H1 (cell line): ENCODE measurements around the gene ZNF530. TPM values are rescaled to one million over a fixed set of nuclear protein-coding genes. Genes with fewer than 3 reads are reported as not detected.

Experiments used
- CTCF ChIA-PET: fragments of 300-600 bp; sonication (Branson Sonifier 250); formaldehyde crosslinking; loops from one replicate; lab custom pipeline; 2021; ENCODE audit not compliant: partially characterized antibody; lab: Charles Lee
- POLR2A ChIA-PET: fragments of 300-600 bp; sonication (Branson Sonifier 250); formaldehyde crosslinking; loops from one replicate; lab custom pipeline; 2021; ENCODE audit warnings: inconsistent platforms; ENCODE audit not compliant: partially characterized antibody; lab: Charles Lee
- DNase-seq, 2 experiments: peaks; one replicate each; pipeline versions ENCODE4 v3.0.0 to v3.0.0-alpha.2; 2010 to 2022; ENCODE audit warnings: low spot score in 2 of 2, low read depth in 1 of 2, mixed read lengths in 1 of 2
- FAIRE-seq: peaks from 2 replicates; lab custom pipeline; 2011; peaks lifted over from hg19 to GRCh38; lab: Jason Lieb, UNC
- H2AFZ ChIP-seq: 2 replicates; pipeline ENCODE4 v1.8.1; 2012; ENCODE audit warnings: low read length, inconsistent platforms
- H2AK5ac ChIP-seq: 2 replicates; pipeline ENCODE4 v1.6.1; 2013; ENCODE audit warnings: low read depth, low read length
- H2BK120ac ChIP-seq: replicated peaks from 2 replicates; pipeline ENCODE3; 2013; ENCODE audit warnings: low read depth, low read length, inconsistent platforms
- H2BK12ac ChIP-seq: 2 replicates; pipeline ENCODE4 v1.6.1; 2013; ENCODE audit warnings: low read depth, low read length
- H2BK15ac ChIP-seq: 2 replicates; pipeline ENCODE4 v1.6.1; 2013; ENCODE audit warnings: low read length
- H2BK20ac ChIP-seq: 2 replicates; pipeline ENCODE4 v1.6.1; 2013; ENCODE audit warnings: low read length
- H2BK5ac ChIP-seq: 2 replicates; pipeline ENCODE4 v1.6.1; 2013; ENCODE audit warnings: low read depth, low read length
- H3K14ac ChIP-seq: 2 replicates; pipeline ENCODE4 v1.6.1; 2013; ENCODE audit warnings: inconsistent platforms; ENCODE audit not compliant: insufficient read length
- H3K18ac ChIP-seq: 2 replicates; pipeline ENCODE4 v1.6.1; 2013; ENCODE audit warnings: low read length; ENCODE audit errors: extremely low read depth
- H3K23ac ChIP-seq: 2 replicates; pipeline ENCODE4 v1.6.1; 2013; ENCODE audit warnings: inconsistent platforms; ENCODE audit not compliant: insufficient read length
- H3K23me2 ChIP-seq: 2 replicates; pipeline ENCODE4 v1.6.1; 2013; ENCODE audit warnings: low read depth, low read length
- H3K27ac ChIP-seq: 2 replicates; pipeline ENCODE4 v1.6.1; 2011; ENCODE audit warnings: low read depth, low read length, inconsistent platforms
- H3K27me3 ChIP-seq, 4 experiments: replicated peaks in 1 of 4; 1 replicate in 1 of 4; 2 replicates in 3 of 4; pipeline versions ENCODE4 v1.6.1 to v1.8.1; 2011 to 2013; ENCODE audit warnings: low read length in 3 of 4, mild to moderate bottlenecking in 3 of 4, inconsistent platforms in 2 of 4, mixed read lengths in 2 of 4, moderate library complexity in 1 of 4; ENCODE audit not compliant: control insufficient read depth in 3 of 4, insufficient read depth in 3 of 4; ENCODE audit errors: extremely low read depth in 1 of 4
- H3K36me3 ChIP-seq, 4 experiments: 2 replicates each; pipeline versions ENCODE4 v1.6.1 to v1.8.1; 2011 to 2013; ENCODE audit warnings: mild to moderate bottlenecking in 4 of 4, low read length in 3 of 4, moderate library complexity in 2 of 4, control low read depth in 1 of 4, inconsistent platforms in 1 of 4; ENCODE audit not compliant: insufficient read depth in 4 of 4, control insufficient read depth in 2 of 4
- H3K4ac ChIP-seq: replicated peaks from 2 replicates; pipeline ENCODE3; 2013; ENCODE audit warnings: low read length, low read depth, mixed read lengths, inconsistent platforms; ENCODE audit not compliant: insufficient read length
- H3K4me1 ChIP-seq, 4 experiments: replicated peaks in 1 of 4; 1 replicate in 1 of 4; 2 replicates in 3 of 4; pipeline versions ENCODE4 v1.6.1 to v1.8.1; 2011 to 2013; ENCODE audit warnings: low read length in 3 of 4, inconsistent platforms in 2 of 4, mixed read lengths in 1 of 4; ENCODE audit not compliant: insufficient read depth in 4 of 4, control insufficient read depth in 3 of 4
- H3K4me2 ChIP-seq, 2 experiments: 2 replicates each; pipeline versions ENCODE4 v1.6.1 to v1.8.1; 2011 to 2013; ENCODE audit warnings: low read depth in 2 of 2, low read length in 2 of 2, control low read depth in 1 of 2, inconsistent platforms in 1 of 2, mild to moderate bottlenecking in 1 of 2; ENCODE audit not compliant: insufficient read depth in 1 of 2
- H3K4me3 ChIP-seq, 4 experiments: fragments of 200-600, 300-600 bp in 1 of 4; sonication (generic), shearing (Covaris generic), sonication (Bioruptor Twin) in 1 of 4; 2 replicates each; pipeline versions ENCODE4 v1.5.1 to v1.8.1; 2011 to 2016; ENCODE audit warnings: low read length in 4 of 4, low read depth in 3 of 4, control low read depth in 2 of 4, inconsistent platforms in 2 of 4, mild to moderate bottlenecking in 2 of 4, mixed read lengths in 1 of 4, moderate library complexity in 1 of 4; ENCODE audit not compliant: insufficient read depth in 2 of 4; ENCODE audit errors: extremely low read depth in 1 of 4
- H3K56ac ChIP-seq: replicated peaks from 2 replicates; pipeline ENCODE3; 2013; ENCODE audit warnings: low read depth, mild to moderate bottlenecking, mixed read lengths, low read length, inconsistent platforms; ENCODE audit not compliant: insufficient read length
- H3K79me1 ChIP-seq: 2 replicates; pipeline ENCODE4 v1.6.1; 2013; ENCODE audit warnings: low read depth, low read length, control low read depth
- H3K79me2 ChIP-seq, 2 experiments: 2 replicates each; pipeline versions ENCODE4 v1.6.1 to v1.8.1; 2012 to 2013; ENCODE audit warnings: low read length in 2 of 2, mild to moderate bottlenecking in 2 of 2, inconsistent platforms in 1 of 2; ENCODE audit not compliant: insufficient read depth in 2 of 2, control insufficient read depth in 1 of 2
- H3K9ac ChIP-seq, 4 experiments: replicated peaks in 1 of 4; 1 replicate in 1 of 4; 2 replicates in 3 of 4; pipeline versions ENCODE4 v1.6.1 to v1.8.1; 2011 to 2013; ENCODE audit warnings: low read depth in 3 of 4, low read length in 3 of 4, control low read depth in 2 of 4, mild to moderate bottlenecking in 2 of 4, moderate library complexity in 2 of 4, inconsistent platforms in 1 of 4; ENCODE audit errors: extremely low read depth in 1 of 4
- H3K9me3 ChIP-seq, 2 experiments: 2 replicates each; pipeline versions ENCODE4 v1.6.1 to v1.8.1; 2012 to 2013; ENCODE audit warnings: mild to moderate bottlenecking in 2 of 2, moderate library complexity in 2 of 2, control low read depth in 1 of 2, inconsistent platforms in 1 of 2, low read depth in 1 of 2, low read length in 1 of 2, mixed read lengths in 1 of 2; ENCODE audit not compliant: insufficient read depth in 2 of 2
- H4K20me1 ChIP-seq, 2 experiments: replicated peaks in 1 of 2; 2 replicates each; pipeline versions ENCODE3 to v1.8.1; 2011 to 2013; ENCODE audit warnings: inconsistent platforms in 2 of 2, low read length in 2 of 2, mild to moderate bottlenecking in 1 of 2; ENCODE audit not compliant: insufficient read depth in 2 of 2, control insufficient read depth in 1 of 2
- H4K5ac ChIP-seq: 2 replicates; pipeline ENCODE4 v1.6.1; 2013; ENCODE audit warnings: low read length, low read depth, mixed read lengths, inconsistent platforms; ENCODE audit not compliant: insufficient read length
- H4K8ac ChIP-seq: 2 replicates; pipeline ENCODE4 v1.8.0; 2013; ENCODE audit warnings: mild to moderate bottlenecking, moderate library complexity, low read length, inconsistent platforms; ENCODE audit not compliant: insufficient read depth; ENCODE audit errors: extremely low read depth
- H4K91ac ChIP-seq: replicated peaks from 2 replicates; pipeline ENCODE3; 2013; ENCODE audit warnings: low read length, mixed read lengths, inconsistent platforms; ENCODE audit not compliant: insufficient read length
- CEBPB ChIP-seq: IDR thresholded peaks from 2 replicates; pipeline ENCODE4 v1.6.1; 2012; ENCODE audit warnings: low read depth, low read length
- CHD2 ChIP-seq: IDR thresholded peaks from 2 replicates; pipeline ENCODE4 v1.6.1; 2012; ENCODE audit warnings: low read length, improper control_type of control experiment
- CREB1 ChIP-seq: IDR thresholded peaks from 2 replicates; pipeline ENCODE4 v1.6.1; 2012; ENCODE audit warnings: inconsistent platforms
- FOSL1 ChIP-seq: IDR thresholded peaks from 2 replicates; pipeline ENCODE4 v1.6.1; 2011; ENCODE audit warnings: mild to moderate bottlenecking, low read depth, low read length, moderate library complexity; ENCODE audit not compliant: insufficient read depth
- GABPA ChIP-seq: IDR thresholded peaks from 2 replicates; pipeline ENCODE4 v1.6.1; 2011; ENCODE audit warnings: mild to moderate bottlenecking, low read length, moderate library complexity, borderline replicate concordance; ENCODE audit not compliant: insufficient read depth
- JUN ChIP-seq: IDR thresholded peaks from 2 replicates; pipeline ENCODE4 v1.6.1; 2011; ENCODE audit warnings: low read depth, mild to moderate bottlenecking, improper control_type of control experiment, low read length
- KDM4A ChIP-seq: IDR thresholded peaks from one replicate; pipeline ENCODE4 v1.7.1; 2012; ENCODE audit warnings: low read depth, mild to moderate bottlenecking, moderate library complexity, low read length, inconsistent platforms; ENCODE audit not compliant: severe bottlenecking
- RNF2 ChIP-seq: fragments of 200-900, 300-1000 bp; sonication (generic); IDR thresholded peaks from 2 replicates; pipeline ENCODE4 v1.7.1; 2016; ENCODE audit warnings: borderline replicate concordance, low read depth, mild to moderate bottlenecking, antibody characterized with exemption, low read length; ENCODE audit not compliant: poor library complexity, severe bottlenecking; ENCODE audit errors: missing control alignments
- SP1 ChIP-seq: IDR thresholded peaks from 2 replicates; pipeline ENCODE4 v1.6.1; 2011; ENCODE audit warnings: low read depth, low read length
- SP4 ChIP-seq: IDR thresholded peaks from 2 replicates; pipeline ENCODE4 v1.6.1; 2012; ENCODE audit warnings: low read length, inconsistent platforms
- TAF7 ChIP-seq: optimal IDR thresholded peaks from 2 replicates; pipeline ENCODE3; 2011; ENCODE audit warnings: low read depth, mild to moderate bottlenecking, inconsistent platforms, low read length, moderate library complexity, borderline replicate concordance
- USF2 ChIP-seq: IDR thresholded peaks from 2 replicates; pipeline ENCODE4 v1.6.1; 2011; ENCODE audit warnings: low read length, improper control_type of control experiment
- ZNF274 ChIP-seq: IDR thresholded peaks from 2 replicates; pipeline ENCODE4 v1.7.0; 2012; ENCODE audit warnings: low read length, borderline replicate concordance; ENCODE audit errors: extremely low read depth
- WGBS, 2 experiments: shearing (Covaris generic) in 1 of 2; methylation state at CpG; one replicate each; pipeline versions ENCODE4 v1.1.6 to v1.1.7; 2013 to 2015; ENCODE audit warnings: low lambda C conversion rate in 2 of 2, mixed read lengths in 2 of 2, inconsistent platforms in 1 of 2, low coverage in 1 of 2, missing lambda C conversion rate in 1 of 2; ENCODE audit not compliant: insufficient replicate concordance in 2 of 2, insufficient coverage in 1 of 2, insufficient read length in 1 of 2; ENCODE audit errors: extremely low coverage in 1 of 2, missing lambda C conversion rate in 1 of 2; 5-methylcytosine and 5-hydroxymethylcytosine counted together
- polyA plus RNA-seq, 7 experiments: library from polyadenylated mRNA; depleted of rRNA in 3 of 7; stranded (reverse) in 5 of 7; unstranded in 2 of 7; fragments of >200 nt in 5 of 7; fragments of 200-250 nt in 2 of 7; gene quantifications; 1 replicate in 5 of 7; 2 replicates in 1 of 7; 4 replicates in 1 of 7; pipeline versions ENCODE4 v1.2.1 to v1.2.3, GENCODE V29; 2011 to 2013; ENCODE audit warnings: missing spikeins in 2 of 7, mixed read lengths in 2 of 7
- total RNA-seq: library from RNA; stranded (reverse); fragmentation: NEBNext Ultra II Directional; extraction: Animal tissue kit (Norgen Biotek cat#: 25700); gene quantifications from 2 replicates; pipeline ENCODE4 v1.2.1, GENCODE V29; 2021

The ZNF530 gene
- total and polyA plus RNA-seq, 2 of the 8 experiments (the other 6 are each of a cell fraction or from before 2014, with no cell fraction given): 4.2 to 9.3 TPM

GRCh38 chr19:57560049-57560491 lies 39.6 kb upstream of the ZNF530 start:
- peaks cover 3% of the 10 kb centered on the region; the same call in 1 of the 2 replicates for H3K23me2 ChIP-seq
- DNase-seq (no peak), FAIRE-seq (no peak)
- peaks cover 0 to 11% (median 3%) of the 10 kb centered on the region in 4 experiments; a peak in 4 of 8 replicates for H3K36me3 ChIP-seq
- no peak overlapping the region for H3K18ac ChIP-seq
- H4K5ac ChIP-seq: no peak overlapping the region
- H2BK15ac ChIP-seq: no peak overlapping the region
- H3K9ac ChIP-seq: no peak overlapping the region
- H3K27ac ChIP-seq: no peak overlapping the region
- H3K4ac ChIP-seq: peak overlapping the region; percentile 46
- CTCF ChIA-PET: no interaction called here
- H3K56ac ChIP-seq: no peak overlapping the region
- POLR2A ChIA-PET: interaction anchor here (0.8 kb wide), 1 partner anchor 33 kb away, joined by 3 read pairs; the partner anchor contains the start of gene ZNF549
- H4K8ac ChIP-seq: peak overlapping the region; percentile 71; the same call in 1 of the 2 replicates
- H3K27me3 ChIP-seq: no peaks in the 10 kb centered on the region
- H3K9me3 ChIP-seq: peaks cover 21 to 33% of the 10 kb centered on the region in 2 experiments
- H3K4me3 ChIP-seq: peak overlapping the region; percentile 80 to 96 (median 94)
- peaks cover 0 to 4% (median under 1%) of the 10 kb centered on the region in 4 experiments; a peak in 3 of 7 replicates for H3K4me1 ChIP-seq
- H3K14ac ChIP-seq: no peak overlapping the region
- H3K79me1 ChIP-seq: peaks cover 5% of the 10 kb centered on the region
- H3K79me2 ChIP-seq: peaks cover 0 to 20% of the 10 kb centered on the region in 2 experiments; a peak in 3 of 4 replicates
- no peak overlapping the region for H2AK5ac ChIP-seq
- H2BK5ac ChIP-seq: no peak overlapping the region
- WGBS, 2 experiments: 86% methylated on average over 23 of the region's 23 CpGs; no CpG with 5 or more reads in 1 of the 2 experiments
- no peak overlapping the region for H2BK12ac ChIP-seq
- H2BK20ac ChIP-seq: no peak overlapping the region
- peaks cover 4 to 7% of the 10 kb centered on the region in 2 experiments for H4K20me1 ChIP-seq
- peak overlapping the region; percentile 77 for H2AFZ ChIP-seq
- H3K4me2 ChIP-seq: peak overlapping the region; percentile 51 to 86; a peak in 3 of 4 replicates
- H2BK120ac ChIP-seq: no peak overlapping the region
- H4K91ac ChIP-seq: no peak overlapping the region
- H3K23ac ChIP-seq: no peak overlapping the region
- no peak for TF ChIP-seq ZNF274
- TF ChIP-seq TAF7: no peak
- TF ChIP-seq CEBPB: no peak
- no peak for TF ChIP-seq JUN
- TF ChIP-seq SP4: no peak
- TF ChIP-seq GABPA: no peak
- TF ChIP-seq KDM4A: no peak
- TF ChIP-seq USF2: no peak
- no peak for TF ChIP-seq CHD2
- no peak for TF ChIP-seq FOSL1
- TF ChIP-seq SP1: no peak
- TF ChIP-seq CREB1: no peak
- TF ChIP-seq RNF2: no peak
